RPMI7951 (cell line): ENCODE measurements around the gene OR1M1. TPM values are rescaled to one million over a fixed set of nuclear protein-coding genes. Genes with fewer than 3 reads are reported as not detected.
"Not testable (repeated sequence)": the region's sequence is repeated elsewhere in the genome, so short reads cannot be mapped to it uniquely, and the experiment has no call there.

Experiments
- DNase-seq: peaks from one replicate; pipeline ENCODE4 v3.0.0-alpha.2; 2012; ENCODE audit warnings: low read depth
- total RNA-seq: library from RNA; depleted of rRNA; stranded (reverse); fragments of >200 nt; shearing (Covaris generic); gene quantifications from 2 replicates; pipeline ENCODE4 v1.2.3, GENCODE V29; 2014; rRNA removed

Gene OR1M1
- not detected in 2 replicates for total RNA-seq

GRCh38 chr19:9086761-9087160 is at the start of gene OR1M1:
TSS of gene OR1M1 (plus strand) at chr19:9087061. CDS start at chr19:9093245, 6,184 bp downstream.
- DNase-seq, result no peak

- DNase-seq, result no peak
Measured at GRCh38 chr19:9037400-9038062, 49.3 kb upstream of the OR1M1 start.

- no peak for DNase-seq
Measured at GRCh38 chr19:9039728-9040127, 47.1 kb upstream of the OR1M1 start.

- no peak for DNase-seq
Measured at GRCh38 chr19:9040131-9040530, 46.7 kb upstream of the OR1M1 start.

- no peak for DNase-seq
Measured at GRCh38 chr19:9041023-9041422, 45.8 kb upstream of the OR1M1 start.

GRCh38 chr19:9043524-9043923 is 43.3 kb upstream of the OR1M1 start:
- no peak for DNase-seq

GRCh38 chr19:9044449-9044848 is 42.4 kb upstream of the OR1M1 start:
- DNase-seq, result no peak

GRCh38 chr19:9046694-9047093 is 40.2 kb upstream of the OR1M1 start:
- no peak for DNase-seq

GRCh38 chr19:9052894-9053293 is 34.0 kb upstream of the OR1M1 start:
- DNase-seq, result no peak

- DNase-seq, result not testable (repeated sequence)
Measured at GRCh38 chr19:9053674-9054073, 33.2 kb upstream of the OR1M1 start.

- no peak for DNase-seq
Measured at GRCh38 chr19:9054207-9054606, 32.7 kb upstream of the OR1M1 start.

- DNase-seq, result no peak
Measured at GRCh38 chr19:9054765-9055164, 32.1 kb upstream of the OR1M1 start.

GRCh38 chr19:9056131-9056530 is 30.7 kb upstream of the OR1M1 start:
- DNase-seq, result not testable (repeated sequence)

GRCh38 chr19:9057505-9058258 is 29.2 kb upstream of the OR1M1 start:
- DNase-seq, result no peak

- DNase-seq, result no peak
Measured at GRCh38 chr19:9058905-9059667, 27.8 kb upstream of the OR1M1 start.

GRCh38 chr19:9060564-9061340 is 26.1 kb upstream of the OR1M1 start:
- no peak for DNase-seq

- peak; percentile 31 for DNase-seq
Measured at GRCh38 chr19:9061879-9062278, 25.0 kb upstream of the OR1M1 start.

GRCh38 chr19:9065457-9066014 is 21.3 kb upstream of the OR1M1 start:
- no peak for DNase-seq

- DNase-seq, result no peak
Measured at GRCh38 chr19:9070066-9070465, 16.8 kb upstream of the OR1M1 start.

- not testable (repeated sequence) for DNase-seq
Measured at GRCh38 chr19:9071720-9072119, 15.1 kb upstream of the OR1M1 start.

- DNase-seq, result no peak
Measured at GRCh38 chr19:9073806-9074205, 13.1 kb upstream of the OR1M1 start.
